Right renal cortex interstitium (tissue), 3 donors: ENCODE measurements around the gene HOXC12. TPM values are rescaled to one million over a fixed set of nuclear protein-coding genes. Genes with fewer than 3 reads are reported as not detected.

ENCODE experiments used
- DNase-seq, 3 donors: peaks; one replicate each; pipeline ENCODE4 v3.0.0-alpha.2; 2013; ENCODE audit warnings: low read depth in 3 of 3, low spot score in 2 of 3
- polyA plus RNA-seq, 3 donors: library from polyadenylated mRNA; unstranded; fragments of 120-200 nt; gene quantifications; one replicate each; pipeline ENCODE4 v1.2.1, GENCODE V29; 2013; ENCODE audit not compliant: insufficient read length in 3 of 3

The HOXC12 gene
- polyA plus RNA-seq, 3 donors, result not detected

DNA sequence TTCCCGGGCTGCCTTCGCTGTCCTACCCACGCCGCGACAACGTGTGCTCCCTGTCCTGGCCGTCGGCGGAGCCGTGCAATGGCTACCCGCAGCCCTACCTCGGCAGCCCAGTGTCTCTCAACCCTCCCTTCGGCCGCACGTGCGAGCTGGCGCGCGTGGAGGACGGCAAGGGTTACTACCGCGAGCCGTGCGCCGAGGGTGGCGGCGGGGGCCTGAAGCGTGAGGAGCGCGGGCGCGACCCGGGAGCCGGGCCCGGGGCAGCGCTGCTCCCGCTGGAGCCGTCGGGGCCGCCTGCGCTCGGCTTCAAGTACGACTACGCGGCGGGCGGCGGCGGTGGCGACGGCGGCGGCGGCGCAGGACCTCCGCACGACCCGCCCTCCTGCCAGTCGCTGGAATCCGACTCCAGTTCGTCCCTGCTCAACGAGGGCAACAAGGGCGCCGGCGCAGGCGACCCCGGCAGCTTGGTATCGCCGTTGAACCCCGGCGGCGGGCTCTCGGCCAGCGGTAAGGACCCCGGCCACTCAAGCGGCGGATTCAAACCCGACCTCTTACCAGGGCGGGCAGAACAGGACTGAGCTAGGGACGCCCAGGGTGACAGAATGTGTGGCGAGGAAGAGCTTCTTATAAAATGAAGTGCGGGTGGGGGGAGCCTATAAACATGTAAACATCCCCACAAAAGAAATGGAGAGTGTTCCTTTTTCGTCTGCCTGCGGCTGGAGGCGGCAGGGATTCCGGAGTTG is 503 bp downstream of the HOXC12 start:
- DNase-seq, result no peak

DNA sequence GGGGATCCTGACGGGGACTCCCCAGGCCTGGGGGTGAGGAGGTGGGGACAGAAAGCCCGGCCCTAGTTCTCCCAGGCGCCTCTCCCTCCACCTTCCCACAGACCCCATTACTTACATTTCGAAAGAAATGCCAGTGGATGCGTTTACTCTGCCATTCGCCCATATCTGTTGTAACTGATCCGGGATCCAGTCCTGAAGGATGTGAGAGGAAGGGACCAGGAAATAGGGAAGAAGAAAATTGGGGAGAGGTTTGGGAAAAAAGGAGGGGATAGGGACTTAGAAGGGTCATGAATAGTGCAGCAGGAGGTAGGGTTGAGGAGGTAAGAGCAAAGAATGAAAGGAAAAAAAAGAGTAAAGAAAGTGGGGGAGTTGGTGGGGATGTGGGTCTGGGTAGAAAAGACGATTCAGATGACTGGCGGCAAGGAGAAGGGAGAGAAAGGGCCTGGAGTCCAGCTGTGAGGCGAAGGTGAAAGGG is 1.1 kb downstream of the HOXC12 start:
- no peak for DNase-seq

DNA sequence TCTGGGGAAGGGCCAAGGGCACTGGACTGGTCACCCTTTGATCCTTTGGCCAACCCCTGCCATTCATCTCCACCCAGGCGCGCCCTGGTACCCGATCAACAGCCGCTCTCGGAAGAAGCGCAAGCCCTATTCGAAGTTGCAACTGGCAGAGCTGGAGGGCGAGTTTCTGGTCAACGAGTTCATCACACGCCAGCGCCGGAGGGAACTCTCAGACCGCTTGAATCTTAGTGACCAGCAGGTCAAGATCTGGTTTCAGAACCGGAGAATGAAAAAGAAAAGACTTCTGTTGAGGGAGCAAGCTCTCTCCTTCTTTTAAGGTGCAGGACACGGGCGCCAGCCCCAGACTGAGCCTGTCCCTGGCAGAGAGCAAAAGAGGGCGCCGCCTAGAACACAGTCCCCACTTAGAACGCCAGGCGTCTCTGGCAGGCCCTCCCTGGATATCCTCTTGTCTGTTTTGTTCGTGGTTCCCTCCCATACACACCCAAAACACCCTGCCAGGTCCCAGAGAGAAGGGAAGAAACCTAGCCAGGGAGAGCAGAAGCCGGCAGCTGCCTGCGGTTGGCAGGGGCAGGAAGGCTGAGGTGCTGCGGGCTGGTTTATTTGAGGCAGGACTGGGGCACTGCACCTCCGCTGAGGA is 1.7 kb downstream of the HOXC12 start:
- no peak for DNase-seq

DNA sequence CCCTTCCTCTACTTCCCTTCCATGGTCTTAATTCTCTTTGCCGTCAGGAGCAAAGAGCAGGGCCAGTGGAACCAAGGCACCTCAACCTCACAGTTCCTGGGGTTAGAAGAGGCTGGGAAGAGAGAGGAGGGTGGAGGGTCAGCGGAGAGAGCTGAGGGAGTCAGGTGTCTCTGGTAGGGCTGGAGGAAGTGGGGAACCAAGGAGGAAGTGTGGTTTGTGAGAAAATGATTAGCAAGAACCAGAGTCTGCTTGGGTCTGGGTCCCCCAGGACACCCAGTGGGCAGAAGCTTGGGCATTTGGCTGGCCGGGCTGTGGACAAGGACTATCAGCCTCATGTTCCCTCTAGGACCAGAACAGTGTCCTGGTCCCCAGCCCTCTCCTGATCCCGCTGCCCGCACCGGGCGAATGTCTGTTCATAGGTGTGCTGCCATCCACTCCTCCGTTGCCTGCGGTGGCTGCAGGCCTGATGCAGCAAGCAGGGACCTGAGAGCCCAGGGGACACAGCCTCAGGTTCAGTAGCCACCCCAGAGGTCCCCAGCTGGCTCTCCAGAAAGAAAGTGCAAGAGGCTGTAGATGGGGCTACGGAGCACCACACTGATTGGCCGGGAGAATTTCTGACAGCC is 2.3 kb downstream of the HOXC12 start:
- no peak for DNase-seq

DNA sequence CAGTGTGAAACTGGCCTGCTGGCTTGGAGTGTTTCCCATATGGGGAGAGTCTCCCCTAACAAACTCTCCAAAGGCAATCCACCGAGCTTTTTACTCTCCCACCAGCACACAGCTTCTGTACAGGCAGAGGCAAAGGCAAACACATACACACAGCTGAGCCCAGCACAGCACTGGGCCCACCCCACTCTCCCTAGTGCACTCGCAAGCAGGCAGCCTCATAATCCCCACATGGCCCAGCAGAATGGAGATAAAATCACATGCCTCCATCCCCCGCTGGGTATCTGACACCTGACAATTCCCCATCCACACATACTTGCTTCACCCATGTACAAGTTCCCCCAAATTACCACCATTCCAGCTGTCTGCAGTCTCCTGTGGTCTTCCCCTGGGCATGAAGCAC is 3.4 kb downstream of the HOXC12 start:
- DNase-seq, result no peak

DNA sequence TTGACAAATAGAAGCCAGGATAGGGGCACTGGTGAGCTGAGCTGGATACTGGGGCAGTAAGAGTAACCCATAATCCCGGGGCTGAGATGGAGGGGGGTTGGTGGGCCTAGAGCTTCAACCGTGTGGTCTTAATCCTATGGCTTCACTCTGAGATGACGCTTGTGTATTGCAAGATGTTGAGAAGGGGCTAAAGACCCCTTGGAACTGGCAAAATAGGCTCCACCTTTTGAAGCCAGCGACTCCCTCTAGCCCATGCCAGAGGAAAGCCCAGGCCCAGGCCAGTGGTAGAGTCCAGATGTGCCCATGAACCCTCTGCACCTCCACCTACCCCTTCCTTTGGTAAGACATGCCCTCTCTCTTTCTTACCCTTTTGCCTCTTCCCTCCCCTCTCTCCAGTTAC is 4.6 kb downstream of the HOXC12 start:
- DNase-seq, result no peak

DNA sequence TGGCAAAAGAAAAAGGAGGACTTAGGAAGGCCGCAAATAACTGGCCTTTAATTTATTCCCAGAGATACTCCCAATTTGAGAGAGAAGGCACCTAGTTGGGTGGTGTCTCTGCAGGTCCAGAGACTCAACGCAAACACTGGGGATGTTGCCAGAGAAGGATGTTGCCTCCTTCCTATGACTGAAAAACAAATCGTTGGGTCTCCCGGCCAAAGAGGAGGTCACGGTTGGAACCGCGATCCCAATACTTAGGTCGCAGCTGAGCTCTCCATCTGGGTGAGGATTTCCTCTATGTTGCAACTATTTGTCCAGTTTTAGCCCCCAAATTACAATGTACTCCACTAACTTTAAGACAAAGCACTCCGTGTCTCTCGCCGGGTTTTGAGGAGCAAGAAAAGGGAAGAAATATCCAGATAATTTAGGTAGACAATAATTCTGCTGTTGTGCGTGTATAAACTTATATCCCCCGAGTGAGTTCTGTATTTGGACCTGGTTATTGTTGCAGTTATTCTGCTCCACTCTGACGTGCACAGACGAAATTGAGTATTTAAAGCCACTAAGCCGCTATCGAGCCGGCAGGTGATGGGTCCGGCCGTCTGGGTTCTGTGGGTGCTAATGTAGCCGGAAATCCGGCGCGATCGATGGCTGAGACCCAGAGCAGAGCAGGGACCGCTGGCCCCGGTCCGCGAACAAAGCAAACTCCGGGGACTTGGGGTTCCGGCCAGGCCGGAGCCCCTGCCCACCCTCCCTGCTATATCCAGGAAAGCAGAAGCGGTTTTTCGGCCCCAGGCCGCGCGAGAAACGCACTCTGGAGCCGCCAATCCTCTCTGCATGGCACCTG is 5.7 kb downstream of the HOXC12 start:
- no peak for DNase-seq

DNA sequence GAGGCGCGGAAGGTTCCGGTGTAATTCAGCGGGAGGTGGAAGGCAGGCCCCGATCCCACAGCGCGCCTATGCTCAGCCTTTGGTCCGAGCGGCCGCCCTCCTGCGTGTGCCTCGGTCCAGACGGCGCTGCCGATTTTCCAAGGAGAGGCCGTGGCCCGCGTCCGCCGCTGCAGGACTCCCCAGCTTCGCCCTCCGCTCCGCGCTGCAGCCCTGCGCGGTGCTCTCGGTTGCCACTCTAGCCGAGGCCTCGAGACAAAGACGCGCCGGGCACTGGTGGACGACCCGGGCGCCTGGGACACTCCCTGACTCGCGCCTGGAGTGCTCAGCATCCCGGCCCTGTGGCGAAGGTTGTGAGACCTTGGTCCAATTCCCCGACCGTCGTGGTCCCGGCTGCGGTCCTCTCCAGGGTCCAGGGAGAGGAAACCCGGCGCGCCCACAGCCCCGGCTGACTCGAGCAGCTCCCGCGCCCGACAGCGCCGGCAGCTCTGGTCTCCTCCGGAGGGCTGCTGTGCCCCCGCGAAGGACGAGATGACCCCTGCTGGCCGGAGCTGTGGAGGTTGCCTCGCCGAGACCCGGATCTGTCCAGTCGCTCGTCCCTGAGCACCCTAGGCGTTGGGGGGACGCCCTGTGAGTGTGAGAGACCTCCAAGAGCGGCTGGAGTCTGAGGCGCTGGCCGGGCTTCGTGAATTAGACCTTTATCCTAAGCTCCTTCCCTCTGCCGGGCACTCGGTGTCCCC is 6.5 kb downstream of the HOXC12 start:
- DNase-seq, result no peak

DNA sequence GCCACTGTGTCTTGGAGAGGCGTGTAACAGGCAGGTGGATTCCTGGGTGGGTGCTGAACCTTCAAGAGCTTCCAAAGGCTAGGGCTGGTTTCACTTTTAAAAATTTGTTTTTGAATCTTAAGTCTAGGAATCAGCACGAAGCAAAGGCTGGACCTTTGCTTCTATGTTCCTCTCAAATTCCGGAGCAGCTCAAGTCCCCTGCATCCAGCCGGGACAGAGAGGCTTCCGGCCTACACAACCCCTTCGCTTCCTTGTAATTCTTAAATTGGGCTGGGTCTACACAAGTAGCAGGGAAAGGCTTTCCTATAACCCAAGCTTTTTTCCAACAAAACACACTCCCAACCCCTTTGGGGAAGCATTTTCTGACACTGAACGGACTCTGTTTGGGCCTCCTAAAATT is 8.3 kb downstream of the HOXC12 start:
- DNase-seq, result no peak

DNA sequence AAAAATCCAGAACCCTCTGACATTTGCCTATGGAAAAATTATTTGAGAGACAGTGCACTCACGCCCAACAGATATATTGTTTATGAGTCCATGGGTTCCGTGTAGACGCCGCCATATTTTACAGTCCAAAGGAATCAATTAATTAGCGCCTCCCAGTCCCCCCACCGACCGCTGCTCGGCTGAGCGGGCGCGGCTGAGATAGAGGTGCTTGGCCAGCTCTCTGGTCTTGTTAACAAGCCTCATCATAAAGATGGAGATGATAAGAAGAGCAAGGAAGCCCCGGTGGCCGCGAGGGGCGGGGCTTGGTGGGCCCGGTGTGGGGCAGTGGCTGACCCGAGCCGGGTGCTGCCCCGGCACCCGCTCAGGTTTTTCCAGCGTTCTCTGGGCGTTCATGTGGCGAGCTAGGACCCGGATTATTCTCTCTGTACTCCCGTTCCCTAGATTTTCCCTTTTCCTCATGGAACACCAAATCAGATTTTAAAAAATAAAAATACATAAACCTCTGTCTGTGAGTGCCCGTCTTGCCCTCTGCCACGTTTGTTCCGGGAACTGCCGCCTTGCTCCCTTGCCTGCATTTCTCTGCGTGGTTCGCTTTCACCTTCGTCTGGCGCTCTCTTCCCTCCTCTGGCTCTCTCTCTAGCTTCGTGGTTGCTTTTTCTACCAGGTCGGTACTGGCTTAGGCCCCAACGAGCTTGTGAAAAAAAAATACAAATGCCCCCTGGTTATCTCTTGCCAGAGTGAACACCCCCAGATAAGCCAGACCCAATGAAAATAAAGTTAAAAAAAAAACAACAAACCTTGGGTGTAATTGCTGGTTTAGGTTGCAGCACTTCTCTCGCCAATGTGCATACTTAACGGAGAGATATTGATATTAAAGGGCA is 9.0 kb downstream of the HOXC12 start:
- no peak for DNase-seq

DNA sequence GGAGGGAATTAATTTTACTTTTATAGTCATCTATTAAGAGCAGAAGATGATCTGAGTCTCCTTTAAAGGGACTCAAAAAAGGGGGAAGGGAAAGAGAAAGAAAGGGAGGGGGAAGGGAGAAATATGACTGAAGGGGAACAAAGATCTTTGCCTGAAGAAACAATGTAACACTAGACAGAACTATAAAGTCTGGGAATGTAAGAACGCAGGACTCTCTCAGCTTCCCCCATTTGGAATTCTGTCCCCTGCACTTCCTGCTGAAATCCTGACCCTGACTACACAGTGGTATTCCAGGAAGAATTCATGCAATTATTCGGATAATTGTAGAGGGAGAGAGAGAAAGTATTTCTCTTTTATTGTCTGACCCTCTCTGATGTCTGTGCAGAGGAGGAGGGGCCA is 9.6 kb downstream of the HOXC12 start:
- no peak for DNase-seq

DNA sequence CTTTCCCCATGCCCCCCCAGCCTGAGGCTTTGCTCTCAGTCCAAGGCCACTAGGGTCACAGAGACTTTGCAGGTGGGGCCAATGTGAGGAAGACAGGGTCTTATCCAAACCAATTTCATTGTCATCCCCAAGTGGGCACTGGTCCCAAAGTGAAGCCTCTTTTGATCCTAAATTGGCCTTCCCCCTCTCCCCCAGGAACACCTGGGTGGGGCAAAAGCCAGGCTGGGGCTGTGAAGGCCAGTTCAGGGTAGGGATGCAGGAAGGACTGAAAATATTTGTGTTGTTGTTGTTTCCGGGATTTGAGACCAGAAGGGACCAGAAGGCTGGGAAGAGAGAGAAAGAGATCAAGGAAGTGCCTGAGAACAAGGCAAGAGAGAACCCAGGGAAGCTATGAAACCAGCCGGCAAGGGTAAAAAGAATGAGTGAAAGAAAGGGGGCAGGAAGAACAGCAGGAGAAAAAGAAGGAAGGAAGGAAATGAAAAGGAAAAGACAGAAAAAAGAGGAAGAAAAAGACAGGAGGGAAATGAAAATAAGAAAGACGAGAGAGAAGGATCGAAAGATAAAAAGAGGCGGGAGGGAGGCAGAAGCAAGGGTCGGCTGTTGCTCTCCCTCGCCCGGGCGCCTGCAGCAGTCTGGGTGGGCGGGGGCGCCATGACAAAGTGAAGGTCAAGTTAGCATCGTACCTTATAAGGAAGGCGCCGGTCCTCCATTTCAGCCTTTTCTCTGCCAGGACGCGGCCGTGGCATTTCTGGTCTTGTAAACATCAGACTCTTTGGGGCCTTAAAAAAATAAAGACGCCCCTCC is 10.8 kb downstream of the HOXC12 start:
- no peak for DNase-seq

DNA sequence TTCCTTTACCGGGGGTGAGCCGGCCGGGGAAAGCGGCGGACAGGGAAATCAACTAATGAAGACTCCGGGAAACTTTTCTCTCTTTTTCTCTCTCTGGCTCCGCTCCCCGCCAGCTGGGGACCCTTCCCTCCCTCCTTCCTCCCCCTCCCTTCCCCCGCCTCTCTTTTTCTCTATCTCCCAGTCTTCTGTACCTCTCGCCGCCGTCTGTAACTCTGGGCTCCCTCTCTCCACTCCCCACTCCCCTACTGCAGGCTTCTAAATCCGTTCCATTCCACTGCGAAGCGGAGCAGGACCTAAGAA is 11.3 kb downstream of the HOXC12 start:
- no peak for DNase-seq

DNA sequence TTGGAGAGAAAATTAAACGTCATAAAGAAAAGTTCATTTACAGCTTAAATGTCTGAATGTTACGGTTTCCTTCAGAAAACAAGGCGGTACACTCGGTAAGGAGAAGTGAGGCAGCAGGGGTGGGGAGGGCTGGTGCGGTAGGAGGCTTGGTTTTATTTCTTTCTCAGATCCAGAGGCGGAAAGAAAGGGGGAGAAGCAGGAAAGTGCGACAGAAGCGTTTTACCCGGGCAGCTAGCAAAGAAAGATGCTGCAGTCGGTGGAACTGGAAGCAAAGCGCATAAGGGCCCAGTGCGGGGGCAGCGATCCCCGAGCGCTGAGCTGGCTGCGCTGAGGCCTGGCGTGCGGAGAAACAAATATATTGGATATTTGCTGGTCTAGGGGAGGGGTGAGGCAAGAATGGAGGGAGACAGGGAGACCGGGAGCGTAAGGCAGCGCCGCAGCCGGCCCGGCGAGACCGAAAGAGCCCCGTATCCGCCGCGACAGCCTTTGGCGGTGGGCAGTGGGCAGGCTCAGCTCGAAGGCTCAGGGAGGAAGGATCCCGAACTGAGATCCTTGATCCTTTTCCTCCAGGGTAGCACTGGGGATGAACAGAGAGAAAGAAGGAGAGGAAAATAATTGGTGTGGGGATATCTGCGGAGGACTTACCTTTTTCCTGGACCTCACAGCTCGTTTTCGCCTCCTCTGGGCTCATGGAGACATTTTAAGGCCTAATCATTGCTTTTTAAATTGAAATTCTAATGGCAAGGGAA is 11.9 kb downstream of the HOXC12 start:
- no peak for DNase-seq

DNA sequence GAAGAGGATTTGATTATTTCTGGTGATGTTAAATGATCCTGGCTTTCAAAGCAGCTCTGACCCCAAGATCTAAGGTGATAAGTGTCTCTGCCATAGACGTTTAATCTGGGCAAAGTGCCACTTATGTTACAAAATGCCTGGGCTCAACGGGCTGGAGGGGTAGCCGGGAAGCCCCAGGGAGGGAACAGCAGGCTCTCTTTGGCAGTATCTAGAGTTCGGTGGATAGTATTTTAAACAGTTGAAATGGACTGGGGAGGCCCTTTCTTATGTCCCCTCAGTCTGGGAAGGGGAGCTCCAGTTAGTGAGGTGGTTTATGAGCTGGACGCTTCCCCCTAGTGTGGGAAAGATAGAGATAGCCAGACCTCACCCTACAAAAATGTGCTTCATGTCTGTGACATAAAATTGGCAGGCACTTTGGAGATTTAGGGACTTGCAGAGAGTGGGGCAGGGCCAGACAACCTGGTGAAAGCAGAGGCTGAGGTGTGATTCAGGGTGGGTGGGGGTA is 12.8 kb downstream of the HOXC12 start:
- no peak for DNase-seq

DNA sequence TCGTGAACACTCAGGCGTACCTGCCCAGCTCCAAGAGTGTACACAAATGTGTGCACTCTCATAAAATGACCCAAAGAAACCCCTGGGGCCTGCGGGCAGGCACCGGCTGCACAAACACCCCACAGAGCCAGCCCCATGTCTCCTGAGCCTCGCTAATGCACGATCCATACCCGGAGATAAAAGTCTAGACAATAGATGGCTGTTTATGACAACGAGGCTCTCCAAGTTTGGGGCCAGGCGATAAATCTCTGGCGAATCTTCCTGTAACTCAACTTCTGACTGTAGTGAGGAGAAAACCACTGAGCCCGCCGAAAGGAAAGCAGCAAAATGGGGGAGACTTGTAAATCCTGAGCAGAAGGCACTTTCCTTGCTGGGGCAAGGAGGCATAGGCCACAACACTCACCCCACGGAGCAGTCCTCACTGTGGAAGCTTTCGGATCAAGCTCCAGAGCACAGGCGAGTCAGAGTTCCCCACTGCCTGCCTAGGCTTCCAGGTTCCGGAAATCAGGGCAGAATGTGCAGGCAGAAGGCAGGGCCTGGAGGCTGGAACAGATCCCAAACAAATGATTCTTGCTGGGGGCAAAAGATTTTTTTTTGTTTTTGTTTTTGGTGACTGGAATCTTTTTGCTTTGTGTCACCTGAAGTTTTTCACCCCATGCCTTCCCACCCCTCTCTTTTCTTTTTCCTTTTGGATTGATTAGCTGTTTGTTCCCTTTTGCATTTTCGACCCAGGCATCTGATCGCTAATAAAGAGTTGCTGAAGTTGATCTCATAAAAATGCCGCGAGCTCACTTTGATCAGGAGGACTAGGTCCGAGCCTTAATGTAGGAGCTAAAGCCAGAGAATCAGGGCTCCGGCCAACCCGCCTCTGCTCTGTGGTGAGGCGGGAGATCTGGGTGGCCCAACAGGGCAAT is 13.8 kb downstream of the HOXC12 start:
- no peak for DNase-seq
